ENCODE measurements around the gene POGLUT3. TPM values are rescaled to one million over a fixed set of nuclear protein-coding genes. Genes with fewer than 3 reads are reported as not detected.

The POGLUT3 gene
- total and polyA plus RNA-seq, 4 donors = 5.8 to 8.8 (median 7.6) TPM

- no peak overlapping the region for H3K9ac ChIP-seq (ENCODE audit: low read depth in 1 of 2, low read length in 2 of 2)
- H3K4me3 ChIP-seq (ENCODE audit: low read depth in 1 of 3, low read length in 3 of 3) = no peak overlapping the region
- WGBS = 98% methylated on average over 2 of the region's 2 CpGs
- H3K36me3 ChIP-seq (ENCODE audit: control insufficient read depth in 4 of 4, insufficient read depth in 3 of 4, low read depth in 1 of 4, low read length in 3 of 4) = no peaks in the 10 kb centered on the region
- no peak for DNase-seq (ENCODE audit: low spot score)
- H3K27me3 ChIP-seq (ENCODE audit: control insufficient read depth in 4 of 4, insufficient read depth in 4 of 4, low read length in 3 of 4) = no peaks in the 10 kb centered on the region
- H3K9me3 ChIP-seq (ENCODE audit: control insufficient read depth in 4 of 4, low read length in 3 of 4) = no peaks in the 10 kb centered on the region
- no peaks in the 10 kb centered on the region for H3K4me1 ChIP-seq (ENCODE audit: control insufficient read depth in 4 of 4, insufficient read depth in 4 of 4, low read length in 3 of 4)
- no peak overlapping the region for H3K27ac ChIP-seq (ENCODE audit: low read depth in 1 of 2, low read length in 2 of 2)
- TF ChIP-seq TAF1 (conservative IDR thresholded peaks at IDR 0.05) (no peak), CTCF (IDR thresholded peaks at IDR 0.05; ENCODE audit: low read depth, low read length, missing input control) (no peak), ZBTB33 (IDR thresholded peaks at IDR 0.05) (no peak), JUND (IDR thresholded peaks at IDR 0.05) (no peak), RAD21 (IDR thresholded peaks at IDR 0.05) (no peak), ATF3 (IDR thresholded peaks at IDR 0.05) (no peak), SP1 (IDR thresholded peaks at IDR 0.05) (no peak), GABPA (IDR thresholded peaks at IDR 0.05 in 1 of 2, conservative IDR thresholded peaks at IDR 0.05 in 1 of 2) (no peak), NR2F2 (IDR thresholded peaks at IDR 0.05) (no peak), FOXA1 (IDR thresholded peaks at IDR 0.05) (no peak), YY1 (IDR thresholded peaks at IDR 0.05) (no peak), EGR1 (IDR thresholded peaks at IDR 0.05; ENCODE audit: low read depth in 2 of 2) (no peak), HNF4A (conservative IDR thresholded peaks at IDR 0.05) (no peak)
These were observed 44.9 kb downstream of the POGLUT3 start for GRCh38 chr11:108453207-108453835.

Other genes with a start within 250 kb of the POGLUT3 start
- under 1 TPM; 0.61 to 0.75 TPM for gene C11orf65, start 30.9 kb downstream of the POGLUT3 start, total RNA-seq
- gene C11orf65, start 30.9 kb downstream of the POGLUT3 start, polyA plus RNA-seq = 1 to 10 TPM in 1 of 2 donors, under 1 TPM in 1; 0.33 to 1.2 TPM
- gene EXPH5, start 95.4 kb upstream of the POGLUT3 start, total RNA-seq = 1 to 10 TPM in 1 of 2 donors, under 1 TPM in 1; 0.47 to 6.1 TPM
- 1 to 10 TPM in 1 of 2 donors, under 1 TPM in 1; 0.65 to 2.3 TPM for gene EXPH5, start 95.4 kb upstream of the POGLUT3 start, polyA plus RNA-seq
- gene DDX10, start 166.7 kb upstream of the POGLUT3 start, total RNA-seq = 10 to 100 TPM in 1 of 2 donors, 1 to 10 TPM in 1; 8.0 to 11.8 TPM
- gene DDX10, start 166.7 kb upstream of the POGLUT3 start, polyA plus RNA-seq = 1 to 10 TPM; 8.2 to 9.7 TPM

Measured in liver (tissue), 9 donors.